Measurements from ENCODE around the gene SPATS2L. TPM values are rescaled to one million over a fixed set of nuclear protein-coding genes. Genes with fewer than 3 reads are reported as not detected.

SPATS2L gene
- total and polyA plus RNA-seq, 2 of the 13 experiments (the other 11 are each of a cell fraction or from before 2014, with no cell fraction given): 154 to 212 TPM

DNA sequence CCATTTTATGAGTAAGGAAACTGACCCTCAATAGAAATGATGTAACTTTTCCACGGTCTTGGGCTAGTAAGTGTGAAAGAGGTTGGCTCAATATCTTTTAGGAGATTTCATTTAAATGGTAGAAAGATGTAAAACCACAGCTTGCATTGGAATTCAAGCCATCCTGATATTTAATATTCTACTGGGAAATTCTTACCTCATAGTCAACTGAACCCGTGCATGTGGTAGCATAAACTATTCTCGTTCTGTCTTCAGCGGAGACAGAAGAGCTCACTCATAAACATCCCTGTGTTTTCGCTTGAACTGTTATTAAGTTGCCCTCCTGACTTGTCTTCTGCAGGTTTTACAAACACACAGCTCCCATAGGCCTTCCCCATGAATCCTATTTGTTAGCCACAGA is 8.5 kb upstream of the SPATS2L start (continued):
- TF ChIP-seq EP300 (IDR thresholded peaks at IDR 0.05; ENCODE audit: low read depth in 2 of 2, low read length in 2 of 2): no peak
- TF ChIP-seq EP300 (CRISPR knock-in tag; IDR thresholded peaks at IDR 0.05; ENCODE audit: borderline replicate concordance): no peak
- no peak for TF ChIP-seq ZNF629 (CRISPR knock-in tag; conservative IDR thresholded peaks at IDR 0.05)
- TF ChIP-seq HNRNPUL1 (IDR thresholded peaks at IDR 0.05; ENCODE audit: low read depth, low read length): no peak

DNA sequence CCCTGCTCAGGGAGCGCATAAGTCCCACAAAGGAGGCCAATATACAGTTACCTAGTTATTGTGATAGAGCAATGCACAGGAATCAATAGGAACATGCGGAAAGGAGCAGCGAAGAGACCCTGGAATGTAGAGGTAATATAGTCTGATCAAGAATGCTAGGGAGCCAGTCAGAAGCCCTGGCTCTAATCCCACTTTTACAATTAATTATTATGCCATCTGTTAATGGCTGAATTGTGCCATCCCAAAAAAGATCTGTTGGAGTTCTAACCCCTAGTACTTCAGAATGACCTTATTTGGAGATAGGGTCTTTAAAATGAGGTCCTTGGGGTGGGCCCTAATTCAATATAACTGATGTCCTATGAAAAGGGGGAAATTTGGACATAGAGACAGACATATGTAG is 7.7 kb upstream of the SPATS2L start:
- Histone ChIP-seq H3K27me3 (ENCODE audit: control insufficient read depth in 1 of 2, insufficient read depth in 2 of 2, low read length in 2 of 2) (no peaks in the 10 kb centered on the region; a peak in 1 of 5 replicates), H3K4me2 (ENCODE audit: low read depth, low read length) (no peak overlapping the region), H3K9ac (ENCODE audit: insufficient read depth, low read depth, low read length) (no peak overlapping the region), H3K4me1 (ENCODE audit: insufficient read depth, low read length) (peaks cover 37% of the 10 kb centered on the region), H3K4me3 (replicated peaks in 1 of 3; ENCODE audit: insufficient read depth in 1 of 3, low read depth in 2 of 3, low read length in 3 of 3) (no peak overlapping the region), H3K79me2 (ENCODE audit: insufficient read depth, low read length) (no peaks in the 10 kb centered on the region), H4K20me1 (ENCODE audit: insufficient read depth, low read length) (no peaks in the 10 kb centered on the region), H3K9me3 (ENCODE audit: low read length) (no peaks in the 10 kb centered on the region), H3K36me3 (replicated peaks in 1 of 2; ENCODE audit: control insufficient read depth in 1 of 2, insufficient read depth in 2 of 2, low read length in 2 of 2) (no peaks in the 10 kb centered on the region), H3K27ac (ENCODE audit: extremely low read length, insufficient read depth, low read length) (no peak overlapping the region), H2AFZ (ENCODE audit: low read length) (no peak overlapping the region)
- FAIRE-seq (no peak), DNase-seq (ENCODE audit: low spot score) (no peak), ATAC-seq (no peak)
- in situ Hi-C loops (cut with HindIII; ENCODE audit: extremely low pct_ligation_motif_present, low pct_unique_long_range_greater_than_20kb) (no loop called here), intact Hi-C loops (cut with micrococcal nuclease; ENCODE audit: unreplicated experiment) (no loop called here)
- ChIA-PET POLR2A (no interaction called here), CTCF (ENCODE audit: low intra/inter-chr PET ratio, low total read pairs) (no interaction called here)
- BruUV-seq (replicated peaks): no TSS peak
- no peak for TF ChIP-seq KDM2A (CRISPR knock-in tag; IDR thresholded peaks at IDR 0.05; ENCODE audit: borderline replicate concordance, low read depth)
- TF ChIP-seq IRF9 (CRISPR knock-in tag; IDR thresholded peaks at IDR 0.05; ENCODE audit: borderline replicate concordance): no peak
- no peak for TF ChIP-seq HDAC1 (CRISPR knock-in tag; IDR thresholded peaks at IDR 0.05)
- no peak for TF ChIP-seq NR2F6 (IDR thresholded peaks at IDR 0.05)
- TF ChIP-seq NR2F6 (CRISPR knock-in tag; IDR thresholded peaks at IDR 0.05): no peak
- no peak for TF ChIP-seq HES4 (CRISPR knock-in tag; IDR thresholded peaks at IDR 0.05; ENCODE audit: borderline replicate concordance)
- 97% methylated on average over 3 of the region's 3 CpGs for WGBS (ENCODE audit: low lambda C conversion rate)
